PC-9 (cell line): Measurements from ENCODE around the gene SLC6A1. TPM values are rescaled to one million over a fixed set of nuclear protein-coding genes. Genes with fewer than 3 reads are reported as not detected.

Experiments used
- BruUV-seq: library from RNA; stranded (reverse); fragments of 400-500 nt; replicated peaks from 2 replicates; lab custom pipeline; 2021; lab: Mats Ljungman, UMichigan
- CTCF ChIA-PET: fragments of 300-600 bp; sonication (Branson Sonifier 250); formaldehyde crosslinking; loops from one replicate; lab custom pipeline; 2022; ENCODE audit warnings: antibody characterized with exemption; lab: Charles Lee
- POLR2A ChIA-PET: fragments of 300-600 bp; sonication (Branson Sonifier 250); formaldehyde crosslinking; loops from one replicate; lab custom pipeline; 2022; ENCODE audit warnings: antibody characterized with exemption; ENCODE audit not compliant: unreplicated experiment; lab: Charles Lee
- DNase-seq, 2 experiments: peaks; one replicate each; pipeline versions ENCODE4 v3.0.0 to v3.0.0-alpha.2; 2015 to 2022; ENCODE audit warnings: mixed read lengths in 1 of 2
- H2AFZ ChIP-seq: fragments of 200-600 bp; sonication (generic); 2 replicates; pipeline ENCODE4 v1.8.1; 2017; ENCODE audit warnings: antibody characterized with exemption
- H3F3A ChIP-seq: fragments of 200-600 bp; sonication (generic); 2 replicates; pipeline ENCODE4 v1.8.1; 2017; ENCODE audit warnings: antibody characterized with exemption, mild to moderate bottlenecking, low read depth; ENCODE audit not compliant: insufficient read depth
- H3K27ac ChIP-seq: fragments of 200-600 bp; sonication (generic); 2 replicates; pipeline ENCODE4 v1.6.1; 2016; ENCODE audit warnings: mixed run types
- H3K27me3 ChIP-seq: fragments of 200-600 bp; sonication (generic); 2 replicates; pipeline ENCODE4 v1.6.1; 2016; ENCODE audit warnings: low read depth, mixed run types; ENCODE audit not compliant: insufficient read depth
- H3K36me3 ChIP-seq: fragments of 200-600 bp; sonication (generic); 2 replicates; pipeline ENCODE4 v1.6.1; 2016; ENCODE audit warnings: low read depth, mixed run types
- H3K4me1 ChIP-seq: fragments of 200-600 bp; sonication (generic); replicated peaks from 2 replicates; pipeline ENCODE4 v1.6.1; 2016; ENCODE audit warnings: mixed run types; ENCODE audit not compliant: insufficient read depth
- H3K4me2 ChIP-seq: fragments of 200-600 bp; sonication (generic); 2 replicates; pipeline ENCODE4 v1.6.1; 2017; ENCODE audit warnings: mixed run types
- H3K4me3 ChIP-seq: fragments of 200-600 bp; sonication (generic); 2 replicates; pipeline ENCODE4 v1.6.1; 2016; ENCODE audit warnings: mixed run types
- H3K79me2 ChIP-seq: fragments of 200-600 bp; sonication (generic); 2 replicates; pipeline ENCODE4 v1.6.1; 2017; ENCODE audit warnings: low read depth, mixed run types
- H3K9me2 ChIP-seq: fragments of 200-600 bp; sonication (generic); 2 replicates; pipeline ENCODE4 v1.8.1; 2017; ENCODE audit warnings: mild to moderate bottlenecking; ENCODE audit not compliant: insufficient read depth
- H3K9me3 ChIP-seq: fragments of 200-600 bp; sonication (generic); 2 replicates; pipeline ENCODE4 v1.8.1; 2016; ENCODE audit warnings: low read depth; ENCODE audit not compliant: insufficient read depth
- H4K20me1 ChIP-seq: fragments of 200-600 bp; sonication (generic); 2 replicates; pipeline ENCODE4 v1.8.1; 2017; ENCODE audit not compliant: insufficient read depth
- EZH2 ChIP-seq: fragments of 200-600 bp; sonication (generic); IDR thresholded peaks from 2 replicates; pipeline ENCODE4 v1.8.0; 2017; ENCODE audit warnings: antibody characterized with exemption, low read depth
- intact Hi-C: fragments of 100-400 bp; cut with micrococcal nuclease; formaldehyde crosslinking; loops from one replicate; pipeline ENCODE4 v1.10.0; 2022; ENCODE audit not compliant: unreplicated experiment
- total RNA-seq: library from RNA; stranded (reverse); gene quantifications from 2 replicates; pipeline ENCODE4 v1.2.3, GENCODE V29; 2021
- TF ChIP-seq, protein P1 (sequence below): fragments of 200-600 bp; sonication (generic); conservative IDR thresholded peaks from 2 replicates; pipeline ENCODE4 v1.6.1; 2017; ENCODE audit warnings: mixed run types, antibody characterized with exemption, mild to moderate bottlenecking, moderate library complexity

Gene SLC6A1
- total RNA-seq, 1 experiment from 2014 or later, result not detected

DNA sequence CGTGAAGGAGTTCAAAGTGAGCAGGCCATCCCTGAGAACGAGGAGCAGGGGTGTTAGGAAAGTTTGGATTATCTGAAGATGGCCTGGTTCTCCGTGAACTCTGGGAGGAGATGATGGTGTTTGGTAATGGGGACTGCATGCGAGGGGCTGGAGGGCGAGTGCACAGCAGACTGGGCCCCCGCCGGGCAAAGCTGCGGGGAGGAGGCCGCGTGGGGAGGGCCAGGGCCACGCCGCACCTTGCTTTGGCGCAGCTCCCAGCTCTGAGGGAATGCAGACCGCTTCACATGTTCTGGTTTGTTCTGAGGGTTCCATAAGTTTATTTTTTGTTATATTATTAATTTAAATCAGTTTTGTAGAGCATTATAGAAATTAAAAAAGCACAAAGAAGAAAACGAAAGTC, 22.2 kb downstream of the SLC6A1 start:
- Histone ChIP-seq H3K9me3 (no peaks in the 10 kb centered on the region), H3K4me2 (no peak overlapping the region), H4K20me1 (no peaks in the 10 kb centered on the region; the same call in 1 of the 2 replicates), H3F3A (no peaks in the 10 kb centered on the region), H2AFZ (no peak overlapping the region), H3K4me3 (no peak overlapping the region), H3K4me1 (no peaks in the 10 kb centered on the region), H3K27me3 (peaks cover 100% of the 10 kb centered on the region), H3K79me2 (no peaks in the 10 kb centered on the region), H3K36me3 (no peaks in the 10 kb centered on the region), H3K9me2 (no peaks in the 10 kb centered on the region), H3K27ac (no peak overlapping the region)
- no peak for TF ChIP-seq EZH2
- TF ChIP-seq, protein P1, sequence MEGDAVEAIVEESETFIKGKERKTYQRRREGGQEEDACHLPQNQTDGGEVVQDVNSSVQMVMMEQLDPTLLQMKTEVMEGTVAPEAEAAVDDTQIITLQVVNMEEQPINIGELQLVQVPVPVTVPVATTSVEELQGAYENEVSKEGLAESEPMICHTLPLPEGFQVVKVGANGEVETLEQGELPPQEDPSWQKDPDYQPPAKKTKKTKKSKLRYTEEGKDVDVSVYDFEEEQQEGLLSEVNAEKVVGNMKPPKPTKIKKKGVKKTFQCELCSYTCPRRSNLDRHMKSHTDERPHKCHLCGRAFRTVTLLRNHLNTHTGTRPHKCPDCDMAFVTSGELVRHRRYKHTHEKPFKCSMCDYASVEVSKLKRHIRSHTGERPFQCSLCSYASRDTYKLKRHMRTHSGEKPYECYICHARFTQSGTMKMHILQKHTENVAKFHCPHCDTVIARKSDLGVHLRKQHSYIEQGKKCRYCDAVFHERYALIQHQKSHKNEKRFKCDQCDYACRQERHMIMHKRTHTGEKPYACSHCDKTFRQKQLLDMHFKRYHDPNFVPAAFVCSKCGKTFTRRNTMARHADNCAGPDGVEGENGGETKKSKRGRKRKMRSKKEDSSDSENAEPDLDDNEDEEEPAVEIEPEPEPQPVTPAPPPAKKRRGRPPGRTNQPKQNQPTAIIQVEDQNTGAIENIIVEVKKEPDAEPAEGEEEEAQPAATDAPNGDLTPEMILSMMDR, result no peak
- POLR2A ChIA-PET, result no interaction called here
- intact Hi-C loops, result no loop called here
- BruUV-seq, result no TSS peak
- DNase-seq, result no peak
- CTCF ChIA-PET, result no interaction called here

DNA sequence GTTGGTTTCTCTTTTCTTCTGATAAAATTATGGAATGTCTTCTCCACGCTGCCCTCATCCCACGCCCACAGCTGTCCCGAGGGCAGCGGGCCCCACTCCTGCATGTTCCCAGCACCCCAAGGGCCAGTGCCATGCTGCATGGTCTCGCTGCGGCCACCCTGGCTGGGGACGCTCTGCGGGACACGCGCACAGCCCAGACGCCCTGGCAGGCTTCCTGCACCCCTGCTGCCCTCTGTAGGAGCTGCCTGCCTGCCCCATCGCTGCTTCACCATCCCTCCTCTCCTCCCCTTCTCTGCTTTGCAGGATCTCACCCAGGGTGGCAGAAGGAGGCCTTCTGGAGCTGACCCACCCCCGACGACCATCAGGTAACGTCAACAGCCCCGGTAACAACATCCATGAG, 22.8 kb downstream of the SLC6A1 start:
- CTCF ChIA-PET, result no interaction called here

DNA sequence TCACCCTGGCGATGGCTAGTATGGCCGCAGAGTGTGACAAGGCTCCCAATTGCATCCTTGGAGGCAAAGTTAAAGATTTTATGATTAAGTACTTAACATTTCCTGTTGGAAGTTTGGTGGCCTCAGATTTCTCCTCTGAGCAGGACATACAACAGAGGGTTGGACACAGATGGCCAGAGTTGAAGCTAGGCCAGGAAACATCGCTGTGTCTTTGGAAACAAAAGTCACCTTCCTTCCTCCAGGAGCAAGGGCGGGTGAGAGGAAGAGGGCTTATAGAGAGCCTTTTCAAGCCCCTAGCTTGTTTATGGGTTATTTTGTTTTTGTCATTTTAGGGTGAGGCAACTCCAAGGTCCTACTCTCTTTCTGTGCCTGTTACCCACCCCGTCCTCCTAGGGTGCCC, 24.2 kb downstream of the SLC6A1 start:
- H3F3A ChIP-seq, result no peaks in the 10 kb centered on the region
- no peaks in the 10 kb centered on the region for H3K9me2 ChIP-seq
- no TSS peak for BruUV-seq
- H3K36me3 ChIP-seq, result no peaks in the 10 kb centered on the region
- no peak overlapping the region for H3K4me2 ChIP-seq
- no peaks in the 10 kb centered on the region for H3K4me1 ChIP-seq
- CTCF ChIA-PET, result no interaction called here
- no peak for TF ChIP-seq EZH2
- TF ChIP-seq, protein P1, result no peak
- POLR2A ChIA-PET, result no interaction called here
- intact Hi-C loops, result no loop called here
- H4K20me1 ChIP-seq, result no peaks in the 10 kb centered on the region; the same call in 1 of the 2 replicates
- H3K27me3 ChIP-seq, result peaks cover 100% of the 10 kb centered on the region
- no peak overlapping the region for H2AFZ ChIP-seq
- H3K79me2 ChIP-seq, result no peaks in the 10 kb centered on the region
- DNase-seq, result no peak
- H3K9me3 ChIP-seq, result no peaks in the 10 kb centered on the region
- no peak overlapping the region for H3K4me3 ChIP-seq
- no peak overlapping the region for H3K27ac ChIP-seq

More for the DNA sequence above, 22.8 kb downstream of the SLC6A1 start:
- H3F3A ChIP-seq, result no peaks in the 10 kb centered on the region
- no peaks in the 10 kb centered on the region; the same call in 1 of the 2 replicates for H4K20me1 ChIP-seq
- no peaks in the 10 kb centered on the region for H3K9me2 ChIP-seq
- no peak overlapping the region for H2AFZ ChIP-seq
- POLR2A ChIA-PET, result no interaction called here
- no peak for DNase-seq
- BruUV-seq, result no TSS peak
- no peaks in the 10 kb centered on the region for H3K79me2 ChIP-seq
- H3K27ac ChIP-seq, result no peak overlapping the region
- peaks cover 100% of the 10 kb centered on the region for H3K27me3 ChIP-seq
- no peak for TF ChIP-seq EZH2
- TF ChIP-seq, protein P1, result no peak
- no peaks in the 10 kb centered on the region for H3K9me3 ChIP-seq
- H3K36me3 ChIP-seq, result no peaks in the 10 kb centered on the region
- no peaks in the 10 kb centered on the region for H3K4me1 ChIP-seq
- no peak overlapping the region for H3K4me3 ChIP-seq
- intact Hi-C loops, result no loop called here
- no peak overlapping the region for H3K4me2 ChIP-seq
